SK-N-SH (cell line): ENCODE data around the gene PCAT6. TPM values are rescaled to one million over a fixed set of nuclear protein-coding genes. Genes with fewer than 3 reads are reported as not detected.

ENCODE experiments used
- CTCF ChIA-PET: fragments of 300-600, 350-600 bp; formaldehyde crosslinking; extraction: SDS; loops from one replicate; lab custom pipeline; 2021; lab: Yijun Ruan, JAX
- POLR2A ChIA-PET: fragments of 350-600 bp; sonication (Branson Sonifier 250); formaldehyde crosslinking; extraction: SDS; loops from one replicate; lab custom pipeline; 2020; ENCODE audit warnings: antibody characterized with exemption, inconsistent platforms; lab: Yijun Ruan, JAX
- DNase-seq: peaks from one replicate; pipeline ENCODE4 v3.0.0; 2012
- H2AFZ ChIP-seq: fragments of 200-600 bp; sonication (generic); 2 replicates; pipeline ENCODE4 v1.8.1; 2016; ENCODE audit warnings: antibody characterized with exemption, mild to moderate bottlenecking, low read depth
- H3F3A ChIP-seq: fragments of 200-600 bp; sonication (generic); replicated peaks from 2 replicates; pipeline ENCODE3; 2016; ENCODE audit warnings: antibody characterized with exemption, mild to moderate bottlenecking; ENCODE audit not compliant: insufficient read depth
- H3K27ac ChIP-seq, 2 experiments: fragments of 200-500 bp in 1 of 2; fragments of 200-600 bp in 1 of 2; sonication (Bioruptor generic) in 1 of 2; sonication (generic), shearing (Covaris generic) in 1 of 2; 2 replicates each; pipeline versions ENCODE4 v1.5.1 to v1.6.1; 2014 to 2016; ENCODE audit warnings: low read depth in 2 of 2, inconsistent platforms in 1 of 2, low read length in 1 of 2, mild to moderate bottlenecking in 1 of 2, mixed read lengths in 1 of 2
- H3K27me3 ChIP-seq: fragments of 200-600 bp; sonication (generic), shearing (Covaris generic); 2 replicates; pipeline ENCODE4 v1.6.1; 2016; ENCODE audit warnings: mixed run types; ENCODE audit not compliant: insufficient read depth
- H3K36me3 ChIP-seq, 2 experiments: fragments of 200-500 bp in 1 of 2; fragments of 200-600 bp in 1 of 2; sonication (Bioruptor generic) in 1 of 2; sonication (generic) in 1 of 2; replicated peaks in 1 of 2; 2 replicates each; pipeline versions ENCODE3 to v1.5.1; 2014 to 2016; ENCODE audit warnings: low read length in 1 of 2, mild to moderate bottlenecking in 1 of 2; ENCODE audit not compliant: insufficient read depth in 2 of 2, control insufficient read depth in 1 of 2
- H3K4me1 ChIP-seq, 2 experiments: fragments of 200-500 bp in 1 of 2; fragments of 200-600 bp in 1 of 2; sonication (Bioruptor generic) in 1 of 2; sonication (generic), shearing (Covaris generic) in 1 of 2; 2 replicates each; pipeline versions ENCODE4 v1.5.1 to v1.6.1; 2014 to 2016; ENCODE audit warnings: low read depth in 1 of 2, low read length in 1 of 2, mixed run types in 1 of 2; ENCODE audit not compliant: insufficient read depth in 2 of 2, control insufficient read depth in 1 of 2
- H3K4me2 ChIP-seq: fragments of 200-600 bp; sonication (generic), shearing (Covaris generic); 2 replicates; pipeline ENCODE4 v1.6.1; 2017; ENCODE audit warnings: mixed run types
- H3K4me3 ChIP-seq, 2 experiments: fragments of 200-500 bp in 1 of 2; fragments of 200-600 bp in 1 of 2; sonication (Bioruptor generic) in 1 of 2; sonication (generic), shearing (Covaris generic) in 1 of 2; 2 replicates each; pipeline versions ENCODE4 v1.5.1 to v1.8.1; 2014 to 2016; ENCODE audit warnings: low read depth in 2 of 2, inconsistent platforms in 1 of 2, low read length in 1 of 2, mild to moderate bottlenecking in 1 of 2, mixed read lengths in 1 of 2, moderate library complexity in 1 of 2
- H3K79me2 ChIP-seq: fragments of 200-600 bp; sonication (generic); 2 replicates; pipeline ENCODE4 v1.8.1; 2017; ENCODE audit warnings: mild to moderate bottlenecking; ENCODE audit not compliant: insufficient read depth
- H3K9ac ChIP-seq: fragments of 200-600 bp; sonication (generic); 2 replicates; pipeline ENCODE4 v1.6.1; 2017; ENCODE audit warnings: mixed run types
- H3K9me2 ChIP-seq: fragments of 200-600 bp; sonication (generic); 2 replicates; pipeline ENCODE4 v1.6.1; 2017; ENCODE audit warnings: mixed run types
- H3K9me3 ChIP-seq: fragments of 200-600 bp; sonication (generic); 2 replicates; pipeline ENCODE4 v1.6.1; 2017; ENCODE audit warnings: mixed run types, mild to moderate bottlenecking, moderate library complexity
- H4K20me1 ChIP-seq: fragments of 200-600 bp; sonication (generic); 2 replicates; pipeline ENCODE4 v1.6.1; 2017; ENCODE audit warnings: mild to moderate bottlenecking, mixed run types; ENCODE audit not compliant: insufficient read depth
- CTCF ChIP-seq: fragments of 200-600 bp; sonication (generic); IDR thresholded peaks from 2 replicates; pipeline ENCODE4 v1.6.1; 2017; ENCODE audit warnings: antibody characterized with exemption, mild to moderate bottlenecking, moderate library complexity
- ELF1 ChIP-seq: IDR thresholded peaks from 2 replicates; pipeline ENCODE4 v1.4.0; 2012
- EZH2phosphoT487 ChIP-seq: fragments of 200-600 bp; sonication (generic); IDR thresholded peaks from 2 replicates; pipeline ENCODE4 v1.6.1; 2017; ENCODE audit warnings: low read depth, mixed run types, mild to moderate bottlenecking, antibody characterized with exemption, moderate library complexity, borderline replicate concordance
- FOXM1 ChIP-seq: IDR thresholded peaks from 2 replicates; pipeline ENCODE4 v1.4.0; 2012; ENCODE audit warnings: low read depth, mild to moderate bottlenecking
- GABPA ChIP-seq: IDR thresholded peaks from 2 replicates; pipeline ENCODE4 v1.4.0; 2012; ENCODE audit warnings: low read depth, mild to moderate bottlenecking
- JUND ChIP-seq: IDR thresholded peaks from 2 replicates; pipeline ENCODE4 v1.4.0; 2012
- MEF2A ChIP-seq: IDR thresholded peaks from 2 replicates; pipeline ENCODE4 v1.4.0; 2012; ENCODE audit warnings: low read depth, borderline replicate concordance
- MXI1 ChIP-seq: IDR thresholded peaks from 2 replicates; pipeline ENCODE4 v1.6.1; 2012; ENCODE audit warnings: mild to moderate bottlenecking, low read depth, low read length, improper control_type of control experiment
- PBX3 ChIP-seq: IDR thresholded peaks from 2 replicates; pipeline ENCODE4; 2012
- RAD21 ChIP-seq: IDR thresholded peaks from 2 replicates; pipeline ENCODE4 v1.6.1; 2012; ENCODE audit warnings: mild to moderate bottlenecking, low read length
- RCOR1 ChIP-seq: fragments of 150-350 bp; IDR thresholded peaks from 2 replicates; pipeline ENCODE4 v1.6.1; 2017; ENCODE audit warnings: antibody characterized with exemption, low read length
- RXRA ChIP-seq: IDR thresholded peaks from 2 replicates; pipeline ENCODE4 v1.4.0; 2012; ENCODE audit warnings: low read depth, mild to moderate bottlenecking, borderline replicate concordance
- SIN3A ChIP-seq: IDR thresholded peaks from 2 replicates; pipeline ENCODE4 v1.6.1; 2012; ENCODE audit warnings: low read depth, mild to moderate bottlenecking, low read length, moderate library complexity, borderline replicate concordance
- SMC3 ChIP-seq: IDR thresholded peaks from 2 replicates; pipeline ENCODE4 v1.6.1; 2012; ENCODE audit warnings: low read depth, low read length, improper control_type of control experiment
- YY1 ChIP-seq: IDR thresholded peaks from 2 replicates; pipeline ENCODE4 v1.4.0; 2012; ENCODE audit warnings: low read depth, mild to moderate bottlenecking
- WGBS: methylation state at CpG from one replicate; pipeline ENCODE4 v1.1.6; 2017; ENCODE audit warnings: low lambda C conversion rate; 5-methylcytosine and 5-hydroxymethylcytosine counted together
- polyA plus RNA-seq, 3 experiments: library from polyadenylated mRNA; depleted of rRNA; stranded (reverse); fragments of >200 nt; gene quantifications; 2 replicates each; pipeline ENCODE4 v1.2.3, GENCODE V29; 2012

PCAT6 gene
- polyA plus RNA-seq, 1 of the 3 experiments (the other 2 are of a cell fraction): 6.9 TPM

GRCh38 chr1:202852163-202852904 lies 41.6 kb downstream of the PCAT6 start:
- ChIA-PET POLR2A (interaction anchor here (1.6 kb wide), 1 partner anchor 41 kb away, joined by 3 read pairs; the partner anchor contains the start of gene PCAT6), CTCF (interaction anchor here (0.8 to 1.9 kb wide), 7 partner anchors 23 to 133 kb away, joined by 3 to 5 read pairs (median 4); partner anchors contain the start of gene PCAT6)
- no peak overlapping the region; a peak in 1 of 4 replicates for H3K4me3 ChIP-seq
- peak; percentile 67 for DNase-seq
- no peaks in the 10 kb centered on the region for H3K4me1 ChIP-seq
- no peak overlapping the region for H3K27ac ChIP-seq
- no peak overlapping the region for H3K4me2 ChIP-seq
- H3K27me3 ChIP-seq: no peaks in the 10 kb centered on the region
- no peaks in the 10 kb centered on the region for H3K36me3 ChIP-seq
- no peaks in the 10 kb centered on the region for H3K79me2 ChIP-seq
- H3K9me3 ChIP-seq: no peaks in the 10 kb centered on the region
- peak overlapping the region; percentile 76; the same call in 1 of the 2 replicates for H2AFZ ChIP-seq
- H3F3A ChIP-seq: no peaks in the 10 kb centered on the region
- no peaks in the 10 kb centered on the region for H3K9me2 ChIP-seq
- TF ChIP-seq CTCF (peak; percentile 65), YY1 (peak; percentile 85), MEF2A (no peak), RAD21 (peak; percentile 71), SMC3 (peak; percentile 38; the same call in 1 of the 2 replicates)
- H4K20me1 ChIP-seq: no peaks in the 10 kb centered on the region
- no peak overlapping the region for H3K9ac ChIP-seq
- 73% methylated on average over 15 of the region's 15 CpGs for WGBS

- H3K4me1 ChIP-seq: no peaks in the 10 kb centered on the region; a peak in 1 of 4 replicates
- H3K9me3 ChIP-seq: no peaks in the 10 kb centered on the region
- no peak overlapping the region for H3K27ac ChIP-seq
- no peak overlapping the region for H3K9ac ChIP-seq
- no peak for DNase-seq
- CTCF ChIA-PET: no interaction called here
- no peaks in the 10 kb centered on the region for H3K27me3 ChIP-seq
- H3K79me2 ChIP-seq: no peaks in the 10 kb centered on the region
- 80% methylated on average over 8 of the region's 8 CpGs for WGBS
- H3F3A ChIP-seq: no peaks in the 10 kb centered on the region
- H3K4me3 ChIP-seq: no peak overlapping the region
- POLR2A ChIA-PET: no interaction called here
- no peaks in the 10 kb centered on the region for H3K36me3 ChIP-seq
- TF ChIP-seq MEF2A (no peak), EZH2phosphoT487 (no peak)
- TF ChIP-seq, all 33 proteins: peak for 0
- H3K4me2 ChIP-seq: no peak overlapping the region
- H2AFZ ChIP-seq: no peak overlapping the region
- no peaks in the 10 kb centered on the region for H4K20me1 ChIP-seq
- no peaks in the 10 kb centered on the region for H3K9me2 ChIP-seq
These were observed 44.0 kb downstream of the PCAT6 start for GRCh38 chr1:202854787-202855186.

- no peaks in the 10 kb centered on the region for H4K20me1 ChIP-seq
- H3K4me2 ChIP-seq: no peak overlapping the region
- H3K79me2 ChIP-seq: no peaks in the 10 kb centered on the region
- TF ChIP-seq RXRA (no peak), GABPA (no peak), ELF1 (no peak), PBX3 (no peak), JUND (no peak), CTCF (no peak), RCOR1 (no peak), MXI1 (no peak), FOXM1 (no peak), SIN3A (no peak)
- no peak for DNase-seq
- H3K27ac ChIP-seq: no peak overlapping the region
- H3K9me3 ChIP-seq: no peaks in the 10 kb centered on the region
- H3F3A ChIP-seq: no peaks in the 10 kb centered on the region
- H3K36me3 ChIP-seq: no peaks in the 10 kb centered on the region
- no peak overlapping the region for H2AFZ ChIP-seq
- WGBS: 80% methylated on average over 2 of the region's 2 CpGs
- H3K4me3 ChIP-seq: no peak overlapping the region
- no peaks in the 10 kb centered on the region for H3K27me3 ChIP-seq
- peaks cover 0 to 2% of the 10 kb centered on the region in 2 experiments; a peak in 1 of 4 replicates for H3K4me1 ChIP-seq
- H3K9ac ChIP-seq: no peak overlapping the region
- no peaks in the 10 kb centered on the region for H3K9me2 ChIP-seq
- ChIA-PET CTCF (no interaction called here), POLR2A (no interaction called here)
These were observed 45.3 kb downstream of the PCAT6 start for GRCh38 chr1:202856014-202856413.
